GM18498 (cell line): Measurements from ENCODE around the gene KRT2.

ENCODE experiments used
- ATAC-seq: cut with Tn5 transposase; IDR thresholded peaks from one replicate; pipeline ENCODE4 v1.9.1; 2021; ENCODE audit warnings: mild to moderate bottlenecking, moderate library complexity; ENCODE audit not compliant: unreplicated experiment

The KRT2 gene

DNA sequence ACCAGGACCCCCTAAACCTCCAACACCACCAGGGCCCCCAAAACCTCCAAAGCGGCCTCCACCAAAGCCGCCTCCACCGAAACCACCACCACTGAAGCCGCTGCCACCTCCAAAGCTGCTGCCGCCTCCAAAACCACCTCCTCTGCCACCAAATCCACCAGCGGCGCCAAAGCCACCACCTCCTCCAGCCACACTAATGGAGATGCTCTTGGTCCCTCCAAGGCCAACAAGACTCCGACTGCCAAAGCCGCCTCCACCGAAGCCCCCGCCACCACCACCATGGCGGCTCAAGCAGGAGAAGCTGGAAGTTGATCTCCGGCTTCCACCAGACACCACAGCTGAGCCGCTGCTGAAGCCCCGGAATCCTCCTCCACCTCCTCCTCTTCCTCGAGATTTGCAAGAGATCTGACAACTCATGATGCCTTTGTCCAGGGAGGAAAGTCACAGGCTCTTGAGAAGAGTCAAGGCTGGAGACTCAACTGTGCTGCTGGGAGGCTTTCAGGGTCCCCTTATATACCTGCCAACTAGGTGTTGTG lies at the start of gene KRT2:
Gene KRT2 (minus strand): TSS at position 486 of the 536 bp plus-strand sequence. CDS start 69 bp downstream, at position 417.
- ATAC-seq, result no peak

DNA sequence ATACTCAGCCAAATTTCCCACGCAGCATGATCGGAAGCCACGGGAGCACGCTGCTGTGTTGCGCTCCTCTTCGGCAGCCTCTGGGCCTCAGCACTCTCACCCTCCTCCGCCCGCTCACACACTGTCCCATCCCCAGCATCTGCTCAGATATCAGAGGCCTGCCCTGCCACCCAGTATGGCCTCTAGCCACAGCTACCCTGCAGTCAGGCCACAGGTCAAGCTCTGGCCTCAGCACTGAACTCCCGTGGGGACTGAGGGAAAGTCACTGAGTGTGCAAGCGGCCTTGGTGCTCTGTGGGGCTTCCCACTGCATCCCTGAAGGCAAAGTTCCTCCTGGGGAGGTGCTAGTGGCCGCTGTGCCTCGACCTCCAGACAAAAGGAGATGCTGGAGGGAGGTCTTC lies 49.3 kb upstream of the KRT2 start:
- no peak for ATAC-seq

DNA sequence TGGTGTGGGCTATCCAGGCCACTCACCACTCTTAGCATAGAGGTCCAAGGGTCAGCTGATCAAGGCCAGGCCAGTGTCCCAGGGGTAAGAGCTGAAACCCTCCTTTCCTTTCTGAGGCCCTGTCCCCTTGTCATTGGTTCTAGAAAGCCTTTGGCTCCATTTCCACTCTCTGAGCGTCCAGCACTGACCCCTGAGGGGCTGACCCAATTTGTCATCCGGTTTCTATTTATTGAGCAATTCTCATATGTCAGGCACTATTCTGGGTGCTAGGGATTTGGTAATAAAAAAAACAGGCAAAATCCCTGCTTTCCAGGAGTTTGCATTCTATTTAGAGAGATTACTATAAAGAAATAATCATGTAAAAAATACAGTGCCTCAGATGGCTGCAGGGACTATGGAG lies 47.9 kb upstream of the KRT2 start:
- ATAC-seq, result no peak

- no peak for ATAC-seq
Observed at GRCh38 chr12:52699373-52699772, 47.4 kb upstream of the KRT2 start.

- no peak for ATAC-seq
Observed at GRCh38 chr12:52698651-52699340, 46.8 kb upstream of the KRT2 start.

- no peak for ATAC-seq
Observed at GRCh38 chr12:52697058-52697582, 45.1 kb upstream of the KRT2 start.

- ATAC-seq, result no peak
Observed at GRCh38 chr12:52696588-52696987, 44.6 kb upstream of the KRT2 start.

GRCh38 chr12:52695039-52695438 lies 43.0 kb upstream of the KRT2 start:
- ATAC-seq, result no peak

DNA sequence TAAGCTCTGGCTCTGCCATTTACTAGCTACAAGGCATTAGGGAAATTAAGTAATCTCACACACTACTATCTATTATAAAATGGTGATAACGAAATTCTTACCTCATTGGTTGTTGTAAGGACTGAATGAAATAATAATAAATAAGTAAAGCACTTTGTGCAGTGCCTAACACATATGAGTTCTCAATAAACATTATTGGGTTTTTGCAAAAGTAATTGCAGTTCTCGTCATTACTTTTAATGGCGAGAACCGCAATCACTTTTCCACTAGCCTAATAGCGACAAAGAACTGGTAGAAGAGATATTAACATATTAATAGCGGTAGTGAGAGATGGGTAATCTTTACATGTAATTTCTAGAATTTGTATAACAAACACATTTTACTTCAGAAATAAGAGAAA lies 42.1 kb upstream of the KRT2 start:
- no peak for ATAC-seq

- ATAC-seq, result no peak
Observed at GRCh38 chr12:52693261-52693660, 41.2 kb upstream of the KRT2 start.

GRCh38 chr12:52692254-52692653 lies 40.2 kb upstream of the KRT2 start:
- no peak for ATAC-seq

DNA sequence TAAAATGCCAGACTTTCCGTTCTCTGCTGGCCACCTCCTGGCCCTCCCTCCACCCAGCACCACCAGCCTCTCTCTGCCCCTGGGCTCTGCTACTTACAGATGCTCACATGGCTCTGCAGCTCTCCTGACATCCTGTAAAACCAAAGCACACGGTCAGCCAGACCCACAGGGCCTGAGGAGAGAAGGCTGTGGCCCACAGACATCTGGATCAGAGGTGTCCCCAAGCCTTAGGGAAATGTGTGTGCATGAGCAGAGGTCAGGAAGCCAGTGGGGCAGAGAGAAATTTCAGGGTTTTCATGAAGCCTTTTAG lies 39.8 kb upstream of the KRT2 start:
- ATAC-seq, result no peak

GRCh38 chr12:52691076-52691840 lies 39.2 kb upstream of the KRT2 start:
- no peak for ATAC-seq

GRCh38 chr12:52690351-52691075 lies 38.5 kb upstream of the KRT2 start:
- ATAC-seq, result no peak

DNA sequence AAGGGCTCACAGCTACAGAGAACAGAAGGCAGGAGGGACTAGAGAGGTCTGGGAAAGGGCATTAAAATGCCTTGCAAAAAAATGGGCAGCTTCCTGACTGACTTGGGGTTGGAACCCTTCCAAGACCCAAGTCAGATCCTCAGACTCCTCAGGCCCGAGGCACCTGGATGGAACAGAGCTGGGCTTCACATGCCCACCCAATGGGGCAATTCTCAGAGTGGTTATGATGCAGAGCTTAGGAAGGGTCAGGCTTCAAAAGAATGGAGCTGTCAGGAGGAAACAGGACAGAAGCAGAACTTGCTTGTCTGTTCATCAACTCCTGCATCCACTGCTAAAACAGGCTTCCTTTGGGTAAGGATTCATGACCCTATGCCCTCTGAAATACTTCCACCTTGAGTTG lies 37.9 kb upstream of the KRT2 start:
- no peak for ATAC-seq

- no peak for ATAC-seq
Observed at GRCh38 chr12:52689239-52689638, 37.2 kb upstream of the KRT2 start.

GRCh38 chr12:52688481-52688880 lies 36.5 kb upstream of the KRT2 start:
- ATAC-seq, result no peak

GRCh38 chr12:52687497-52688385 lies 35.7 kb upstream of the KRT2 start:
- ATAC-seq, result no peak

DNA sequence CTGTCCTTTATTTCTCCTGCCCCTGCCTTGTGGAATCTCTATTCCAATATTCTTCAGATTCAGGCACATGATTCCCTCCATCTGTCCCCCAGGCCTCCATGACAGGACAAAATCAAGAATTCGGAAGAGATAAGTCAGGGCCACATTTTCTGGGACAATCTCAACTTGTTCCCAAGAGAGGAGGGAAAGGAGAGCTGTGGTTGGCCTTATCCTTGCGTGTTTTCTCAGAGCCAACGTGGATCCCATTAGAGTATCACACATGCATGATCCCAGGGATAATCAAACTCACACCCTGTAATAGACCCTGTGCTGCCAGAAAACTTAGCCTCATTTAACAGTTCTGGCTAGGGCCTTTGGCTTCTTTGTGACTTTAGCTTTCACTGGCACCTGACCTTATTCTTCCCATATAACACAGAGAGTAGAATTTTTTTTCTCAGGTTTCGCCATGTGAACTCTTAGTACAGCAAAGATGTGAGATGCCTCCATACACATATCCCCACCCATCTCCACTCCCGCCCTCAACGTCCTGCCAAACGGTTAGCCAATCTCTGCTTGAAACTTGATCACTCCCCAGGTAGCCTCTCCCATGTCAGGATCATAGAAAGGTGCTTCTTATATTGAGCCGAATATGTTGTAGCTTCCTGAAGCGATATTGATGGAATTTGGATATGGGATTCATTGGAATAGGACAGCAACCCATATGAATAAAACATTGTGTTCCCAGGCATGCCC lies 34.9 kb upstream of the KRT2 start:
- no peak for ATAC-seq

- ATAC-seq, result no peak
Observed at GRCh38 chr12:52686063-52686462, 34.1 kb upstream of the KRT2 start.
